Measurements from ENCODE around the gene SOX5. TPM values are rescaled to one million over a fixed set of nuclear protein-coding genes. Genes with fewer than 3 reads are reported as not detected.

Gene SOX5
- total and polyA plus RNA-seq, 2 donors (not counting 1 experiment from before 2014, with no cell fraction given) = 9.2 to 32.0 TPM

DNA sequence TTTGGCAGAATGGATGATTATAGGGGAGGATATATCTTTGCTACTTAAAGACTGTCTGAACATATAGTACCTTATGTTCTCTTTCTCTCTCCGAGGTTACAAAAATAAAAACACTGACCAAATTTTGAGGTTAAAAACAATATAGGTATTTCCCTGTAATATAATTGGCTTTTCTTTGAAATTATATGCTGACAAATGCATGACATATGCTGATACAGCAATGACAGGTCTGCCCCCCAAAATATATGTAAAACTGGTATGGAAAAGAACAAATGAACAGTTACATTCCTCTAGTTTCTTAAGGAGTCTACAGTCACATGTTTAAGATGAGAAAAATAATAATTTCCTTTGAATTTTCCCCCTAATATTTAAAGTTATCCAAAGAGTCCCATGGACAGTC lies 405.7 kb downstream of the SOX5 start:
- H3K9ac ChIP-seq (ENCODE audit: insufficient read depth, low read length) = no peak overlapping the region
- no peaks in the 10 kb centered on the region for H3K9me3 ChIP-seq (ENCODE audit: control insufficient read depth, insufficient read depth, low read depth, low read length)
- H4K20me1 ChIP-seq (ENCODE audit: control insufficient read depth, extremely low read depth, insufficient read depth, low read length) = no peaks in the 10 kb centered on the region
- TF ChIP-seq EZH2 (IDR thresholded peaks at IDR 0.05; ENCODE audit: low read length, missing control alignments) = no peak
- TF ChIP-seq, protein P1, sequence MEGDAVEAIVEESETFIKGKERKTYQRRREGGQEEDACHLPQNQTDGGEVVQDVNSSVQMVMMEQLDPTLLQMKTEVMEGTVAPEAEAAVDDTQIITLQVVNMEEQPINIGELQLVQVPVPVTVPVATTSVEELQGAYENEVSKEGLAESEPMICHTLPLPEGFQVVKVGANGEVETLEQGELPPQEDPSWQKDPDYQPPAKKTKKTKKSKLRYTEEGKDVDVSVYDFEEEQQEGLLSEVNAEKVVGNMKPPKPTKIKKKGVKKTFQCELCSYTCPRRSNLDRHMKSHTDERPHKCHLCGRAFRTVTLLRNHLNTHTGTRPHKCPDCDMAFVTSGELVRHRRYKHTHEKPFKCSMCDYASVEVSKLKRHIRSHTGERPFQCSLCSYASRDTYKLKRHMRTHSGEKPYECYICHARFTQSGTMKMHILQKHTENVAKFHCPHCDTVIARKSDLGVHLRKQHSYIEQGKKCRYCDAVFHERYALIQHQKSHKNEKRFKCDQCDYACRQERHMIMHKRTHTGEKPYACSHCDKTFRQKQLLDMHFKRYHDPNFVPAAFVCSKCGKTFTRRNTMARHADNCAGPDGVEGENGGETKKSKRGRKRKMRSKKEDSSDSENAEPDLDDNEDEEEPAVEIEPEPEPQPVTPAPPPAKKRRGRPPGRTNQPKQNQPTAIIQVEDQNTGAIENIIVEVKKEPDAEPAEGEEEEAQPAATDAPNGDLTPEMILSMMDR (conservative IDR thresholded peaks at IDR 0.05 in 1 of 2, IDR thresholded peaks at IDR 0.05 in 1 of 2; ENCODE audit: low read depth in 1 of 2, low read length in 2 of 2) = no peak
- H2AFZ ChIP-seq (ENCODE audit: low read length) = no peak overlapping the region
- no peaks in the 10 kb centered on the region for H3K36me3 ChIP-seq (ENCODE audit: control insufficient read depth, insufficient read depth, low read length)
- no peaks in the 10 kb centered on the region for H3K4me1 ChIP-seq (ENCODE audit: control insufficient read depth, extremely low read depth, insufficient read depth, low read length)
- no peaks in the 10 kb centered on the region for H3K27me3 ChIP-seq (ENCODE audit: control insufficient read depth, insufficient read depth, low read length)
- H3K4me2 ChIP-seq (ENCODE audit: extremely low read depth, insufficient read depth, low read length) = no peak overlapping the region
- DNase-seq (ENCODE audit: low read depth in 2 of 2) = no peak
- H3K27ac ChIP-seq (ENCODE audit: insufficient read depth, low read length) = no peak overlapping the region
- no peaks in the 10 kb centered on the region for H3K79me2 ChIP-seq (ENCODE audit: control insufficient read depth, insufficient read depth, low read length)
- no peak overlapping the region for H3K4me3 ChIP-seq (replicated peaks in 1 of 4; ENCODE audit: control extremely low read depth in 1 of 4, insufficient read depth in 1 of 4, low read depth in 3 of 4, low read length in 4 of 4)

DNA sequence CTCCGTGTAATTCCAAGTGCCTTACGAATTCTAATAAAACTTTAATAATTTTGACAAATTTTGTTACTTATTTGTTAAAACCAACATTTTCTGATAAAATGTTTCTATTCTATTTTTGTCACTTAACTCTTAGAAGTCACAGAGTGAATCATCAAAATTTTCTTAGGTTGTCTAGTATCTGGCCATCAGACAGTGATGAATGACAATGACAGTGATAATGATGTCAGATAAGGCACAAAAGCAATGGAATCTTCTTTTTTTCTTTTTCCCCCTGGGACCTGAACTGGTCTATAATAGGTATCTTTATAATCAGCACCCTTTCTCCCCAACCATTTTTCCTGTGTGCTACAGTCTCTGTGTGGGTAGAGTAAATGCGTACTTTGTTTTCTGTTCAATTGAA lies 407.3 kb downstream of the SOX5 start:
- H3K27ac ChIP-seq (ENCODE audit: insufficient read depth, low read length) = no peak overlapping the region
- DNase-seq (ENCODE audit: low read depth in 2 of 2) = no peak
- no peak overlapping the region for H3K9ac ChIP-seq (ENCODE audit: insufficient read depth, low read length)
- no peak for TF ChIP-seq EZH2 (IDR thresholded peaks at IDR 0.05; ENCODE audit: low read length, missing control alignments)
- TF ChIP-seq, protein P1 (conservative IDR thresholded peaks at IDR 0.05 in 1 of 2, IDR thresholded peaks at IDR 0.05 in 1 of 2; ENCODE audit: low read depth in 1 of 2, low read length in 2 of 2) = no peak
- H3K36me3 ChIP-seq (ENCODE audit: control insufficient read depth, insufficient read depth, low read length) = no peaks in the 10 kb centered on the region
- no peaks in the 10 kb centered on the region for H3K4me1 ChIP-seq (ENCODE audit: control insufficient read depth, extremely low read depth, insufficient read depth, low read length)
- H3K4me2 ChIP-seq (ENCODE audit: extremely low read depth, insufficient read depth, low read length) = no peak overlapping the region
- no peak overlapping the region for H2AFZ ChIP-seq (ENCODE audit: low read length)
- no peaks in the 10 kb centered on the region for H3K79me2 ChIP-seq (ENCODE audit: control insufficient read depth, insufficient read depth, low read length)
- no peaks in the 10 kb centered on the region for H4K20me1 ChIP-seq (ENCODE audit: control insufficient read depth, extremely low read depth, insufficient read depth, low read length)
- no peaks in the 10 kb centered on the region for H3K9me3 ChIP-seq (ENCODE audit: control insufficient read depth, insufficient read depth, low read depth, low read length)
- no peaks in the 10 kb centered on the region for H3K27me3 ChIP-seq (ENCODE audit: control insufficient read depth, insufficient read depth, low read length)
- no peak overlapping the region for H3K4me3 ChIP-seq (replicated peaks in 1 of 4; ENCODE audit: control extremely low read depth in 1 of 4, insufficient read depth in 1 of 4, low read depth in 3 of 4, low read length in 4 of 4)

DNA sequence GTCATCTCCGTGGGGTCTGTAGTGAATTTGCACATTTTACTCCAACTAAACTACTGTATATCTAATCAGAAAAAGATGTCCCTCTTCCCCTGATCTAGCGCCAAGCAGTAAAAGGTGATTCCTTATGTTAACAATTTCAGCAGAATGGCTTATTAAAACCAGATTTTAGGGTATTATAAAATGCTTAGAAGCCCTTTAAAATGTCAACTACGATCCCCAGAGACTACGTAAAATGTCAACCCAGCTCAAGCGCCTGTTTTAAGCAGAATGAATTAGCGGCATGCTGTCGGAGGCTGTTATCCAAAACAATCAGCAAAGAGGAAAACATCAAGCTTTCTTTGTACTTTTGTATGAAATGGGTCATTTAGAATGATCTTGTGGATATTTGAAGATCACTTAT lies 408.9 kb downstream of the SOX5 start:
- TF ChIP-seq, protein P1 (conservative IDR thresholded peaks at IDR 0.05 in 1 of 2, IDR thresholded peaks at IDR 0.05 in 1 of 2; ENCODE audit: low read depth in 1 of 2, low read length in 2 of 2) = no peak
- TF ChIP-seq EZH2 (IDR thresholded peaks at IDR 0.05; ENCODE audit: low read length, missing control alignments) = no peak
- Histone ChIP-seq H3K36me3 (ENCODE audit: control insufficient read depth, insufficient read depth, low read length) (peaks cover 2% of the 10 kb centered on the region), H3K9me3 (ENCODE audit: control insufficient read depth, insufficient read depth, low read depth, low read length) (no peaks in the 10 kb centered on the region), H3K27me3 (ENCODE audit: control insufficient read depth, insufficient read depth, low read length) (no peaks in the 10 kb centered on the region), H3K4me1 (ENCODE audit: control insufficient read depth, extremely low read depth, insufficient read depth, low read length) (no peaks in the 10 kb centered on the region), H3K4me3 (replicated peaks in 1 of 4; ENCODE audit: control extremely low read depth in 1 of 4, insufficient read depth in 1 of 4, low read depth in 3 of 4, low read length in 4 of 4) (no peak overlapping the region), H3K9ac (ENCODE audit: insufficient read depth, low read length) (no peak overlapping the region), H3K27ac (ENCODE audit: insufficient read depth, low read length) (no peak overlapping the region), H4K20me1 (ENCODE audit: control insufficient read depth, extremely low read depth, insufficient read depth, low read length) (no peaks in the 10 kb centered on the region), H3K4me2 (ENCODE audit: extremely low read depth, insufficient read depth, low read length) (no peak overlapping the region), H3K79me2 (ENCODE audit: control insufficient read depth, insufficient read depth, low read length) (no peaks in the 10 kb centered on the region), H2AFZ (ENCODE audit: low read length) (no peak overlapping the region)
- DNase-seq (ENCODE audit: low read depth in 2 of 2) = no peak
